Fibroblast of lung (primary cell): ENCODE measurements around the gene ATP8A1. TPM values are rescaled to one million over a fixed set of nuclear protein-coding genes. Genes with fewer than 3 reads are reported as not detected.

ENCODE experiments used
- DNase-seq, 2 donors: peaks; one replicate each; pipeline versions ENCODE4 v3.0.0 to v3.0.0-alpha.2; 2010; ENCODE audit warnings: low read depth in 2 of 2
- H2AFZ ChIP-seq: 2 replicates; pipeline ENCODE4 v1.5.1; 2012; ENCODE audit warnings: low read length, control low read depth, inconsistent platforms
- H3K27ac ChIP-seq: 2 replicates; pipeline ENCODE4 v1.5.1; 2011; ENCODE audit warnings: low read length, control low read depth; ENCODE audit not compliant: insufficient read depth
- H3K27me3 ChIP-seq: 2 replicates; pipeline ENCODE4 v1.5.1; 2011; ENCODE audit warnings: mild to moderate bottlenecking, low read length; ENCODE audit not compliant: control insufficient read depth, insufficient read depth
- H3K36me3 ChIP-seq: 2 replicates; pipeline ENCODE4 v1.5.1; 2011; ENCODE audit warnings: low read length; ENCODE audit not compliant: control insufficient read depth, insufficient read depth
- H3K4me1 ChIP-seq: 2 replicates; pipeline ENCODE4 v1.5.1; 2011; ENCODE audit warnings: low read length; ENCODE audit not compliant: control insufficient read depth, insufficient read depth; ENCODE audit errors: extremely low read depth
- H3K4me2 ChIP-seq: 2 replicates; pipeline ENCODE4 v1.5.1; 2011; ENCODE audit warnings: low read length, control low read depth; ENCODE audit not compliant: insufficient read depth; ENCODE audit errors: extremely low read depth
- H3K4me3 ChIP-seq, 4 experiments: fragments of 200-600 bp in 1 of 4; sonication (generic) in 1 of 4; replicated peaks in 1 of 4; 2 replicates each; pipeline ENCODE4 v1.5.1; 2011 to 2016; ENCODE audit warnings: low read length in 4 of 4, low read depth in 3 of 4, mild to moderate bottlenecking in 3 of 4, control low read depth in 2 of 4, inconsistent platforms in 1 of 4, mixed read lengths in 1 of 4; ENCODE audit not compliant: insufficient read depth in 1 of 4; ENCODE audit errors: control extremely low read depth in 1 of 4
- H3K79me2 ChIP-seq: 2 replicates; pipeline ENCODE4 v1.5.1; 2012; ENCODE audit warnings: mild to moderate bottlenecking, low read length, inconsistent platforms; ENCODE audit not compliant: control insufficient read depth, insufficient read depth
- H3K9ac ChIP-seq: 2 replicates; pipeline ENCODE4 v1.5.1; 2011; ENCODE audit warnings: mild to moderate bottlenecking, low read length, control low read depth; ENCODE audit not compliant: insufficient read depth
- H3K9me3 ChIP-seq: 2 replicates; pipeline ENCODE4 v1.5.1; 2012; ENCODE audit warnings: low read depth, low read length; ENCODE audit not compliant: control insufficient read depth, insufficient read depth
- H4K20me1 ChIP-seq: 2 replicates; pipeline ENCODE4 v1.5.1; 2011; ENCODE audit warnings: low read length; ENCODE audit not compliant: control insufficient read depth, insufficient read depth; ENCODE audit errors: extremely low read depth
- EZH2 ChIP-seq: IDR thresholded peaks from 2 replicates; pipeline ENCODE4 v1.5.1; 2012; ENCODE audit warnings: low read length, control low read depth, mild to moderate bottlenecking; ENCODE audit errors: missing control alignments
- polyA plus RNA-seq, 2 donors: library from polyadenylated mRNA; depleted of rRNA in 1 of 2; stranded (reverse) in 1 of 2; unstranded in 1 of 2; fragments of >200 nt; gene quantifications; 2 replicates each; pipeline ENCODE4 v1.2.1, GENCODE V29; 2011 to 2012; ENCODE audit warnings: missing spikeins in 1 of 2
- total RNA-seq: library from RNA; depleted of rRNA; stranded (reverse); fragments of >200 nt; gene quantifications from 2 replicates; pipeline ENCODE4 v1.2.1, GENCODE V29; 2014
- TF ChIP-seq, protein P1 (sequence below), 2 donors: IDR thresholded peaks in 1 of 2; conservative IDR thresholded peaks in 1 of 2; 1 replicate in 1 of 2; 2 replicates in 1 of 2; pipeline ENCODE4 v1.5.1; 2011 to 2012; ENCODE audit warnings: low read length in 2 of 2, control low read depth in 1 of 2, inconsistent platforms in 1 of 2, low read depth in 1 of 2, mild to moderate bottlenecking in 1 of 2

The ATP8A1 gene
- total and polyA plus RNA-seq, 2 donors (not counting 1 experiment from before 2014, with no cell fraction given): 0.36 to 4.8 TPM

DNA sequence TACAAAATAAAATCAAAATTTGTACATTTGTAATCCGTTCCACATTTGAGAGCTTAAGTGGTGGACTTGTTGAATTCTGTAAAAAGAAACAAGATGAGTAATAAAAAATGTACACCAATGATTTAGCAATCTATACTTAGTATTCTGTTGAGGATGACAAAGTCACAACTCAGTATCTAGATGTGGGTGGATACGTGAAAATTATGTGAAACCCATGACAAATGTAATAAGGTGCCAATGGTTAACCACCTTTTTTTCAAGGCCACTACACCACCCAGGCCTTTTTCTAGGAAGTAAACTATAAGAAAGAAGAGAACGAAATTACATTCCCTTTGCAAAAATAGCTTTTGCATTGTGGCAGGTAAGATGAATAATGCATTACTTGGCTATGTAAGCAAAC is 77.0 kb downstream of the ATP8A1 start:
- no peaks in the 10 kb centered on the region for H3K36me3 ChIP-seq
- H3K27ac ChIP-seq: no peak overlapping the region
- no peak overlapping the region for H2AFZ ChIP-seq
- H3K9ac ChIP-seq: no peak overlapping the region
- H3K4me1 ChIP-seq: no peaks in the 10 kb centered on the region
- H4K20me1 ChIP-seq: no peaks in the 10 kb centered on the region
- DNase-seq: no peak
- no peak overlapping the region for H3K4me3 ChIP-seq
- no peaks in the 10 kb centered on the region for H3K27me3 ChIP-seq
- H3K9me3 ChIP-seq: no peaks in the 10 kb centered on the region
- TF ChIP-seq EZH2: no peak
- TF ChIP-seq, protein P1, sequence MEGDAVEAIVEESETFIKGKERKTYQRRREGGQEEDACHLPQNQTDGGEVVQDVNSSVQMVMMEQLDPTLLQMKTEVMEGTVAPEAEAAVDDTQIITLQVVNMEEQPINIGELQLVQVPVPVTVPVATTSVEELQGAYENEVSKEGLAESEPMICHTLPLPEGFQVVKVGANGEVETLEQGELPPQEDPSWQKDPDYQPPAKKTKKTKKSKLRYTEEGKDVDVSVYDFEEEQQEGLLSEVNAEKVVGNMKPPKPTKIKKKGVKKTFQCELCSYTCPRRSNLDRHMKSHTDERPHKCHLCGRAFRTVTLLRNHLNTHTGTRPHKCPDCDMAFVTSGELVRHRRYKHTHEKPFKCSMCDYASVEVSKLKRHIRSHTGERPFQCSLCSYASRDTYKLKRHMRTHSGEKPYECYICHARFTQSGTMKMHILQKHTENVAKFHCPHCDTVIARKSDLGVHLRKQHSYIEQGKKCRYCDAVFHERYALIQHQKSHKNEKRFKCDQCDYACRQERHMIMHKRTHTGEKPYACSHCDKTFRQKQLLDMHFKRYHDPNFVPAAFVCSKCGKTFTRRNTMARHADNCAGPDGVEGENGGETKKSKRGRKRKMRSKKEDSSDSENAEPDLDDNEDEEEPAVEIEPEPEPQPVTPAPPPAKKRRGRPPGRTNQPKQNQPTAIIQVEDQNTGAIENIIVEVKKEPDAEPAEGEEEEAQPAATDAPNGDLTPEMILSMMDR (conservative IDR thresholded peaks at IDR 0.05 in 1 of 2, IDR thresholded peaks at IDR 0.05 in 1 of 2; ENCODE audit: low read depth in 1 of 2, low read length in 2 of 2): no peak
- H3K79me2 ChIP-seq: no peaks in the 10 kb centered on the region
- no peak overlapping the region for H3K4me2 ChIP-seq

DNA sequence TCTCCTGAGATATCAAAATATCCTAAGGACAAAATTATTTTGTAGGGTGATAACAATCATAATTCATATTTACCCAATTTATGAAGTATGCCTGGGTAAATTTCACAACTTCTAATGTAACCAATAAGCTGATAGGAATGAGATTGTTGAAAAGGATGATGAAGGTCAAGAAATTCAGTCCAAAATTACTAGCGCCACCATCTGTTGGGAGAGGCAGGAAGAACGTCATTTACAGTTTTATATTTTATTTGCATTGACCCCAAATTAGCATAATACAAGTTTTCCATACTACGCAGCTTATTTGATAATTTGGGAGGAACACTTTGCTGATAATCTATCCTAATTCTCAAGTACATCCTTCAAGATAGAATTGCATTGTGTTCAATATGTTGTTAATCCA is 78.7 kb downstream of the ATP8A1 start:
- Histone ChIP-seq H3K4me2 (no peak overlapping the region), H3K27me3 (no peaks in the 10 kb centered on the region), H2AFZ (no peak overlapping the region), H3K27ac (no peak overlapping the region), H3K9me3 (no peaks in the 10 kb centered on the region), H3K9ac (no peak overlapping the region), H3K79me2 (no peaks in the 10 kb centered on the region), H4K20me1 (no peaks in the 10 kb centered on the region), H3K4me1 (no peaks in the 10 kb centered on the region), H3K4me3 (no peak overlapping the region), H3K36me3 (no peaks in the 10 kb centered on the region)
- TF ChIP-seq, protein P1 (conservative IDR thresholded peaks at IDR 0.05 in 1 of 2, IDR thresholded peaks at IDR 0.05 in 1 of 2; ENCODE audit: low read depth in 1 of 2, low read length in 2 of 2): no peak
- no peak for TF ChIP-seq EZH2
- no peak for DNase-seq

DNA sequence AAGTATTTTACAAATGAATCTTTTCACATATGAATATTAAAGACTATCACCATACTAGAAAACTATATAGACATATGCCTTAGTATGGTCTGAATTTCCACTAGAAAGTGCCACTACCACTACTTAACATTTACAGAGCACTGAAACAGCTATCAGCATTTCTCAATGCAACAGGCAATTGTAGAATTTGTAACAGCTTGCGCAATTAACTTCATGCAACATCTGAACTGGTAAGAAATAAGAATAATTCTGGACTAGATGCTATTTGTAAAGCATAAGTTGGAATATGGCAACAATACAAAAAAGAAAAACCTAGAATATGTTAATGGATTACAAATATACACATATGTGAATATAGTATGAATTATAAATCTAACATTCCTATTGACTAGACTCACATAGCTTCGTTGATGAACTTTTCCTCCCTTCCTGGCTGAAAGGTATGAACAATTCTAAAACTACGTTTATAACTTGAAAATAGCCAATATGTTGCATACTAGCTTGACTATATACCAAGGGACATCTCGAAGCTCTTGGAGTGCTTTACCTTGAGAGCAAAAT is 82.0 kb downstream of the ATP8A1 start:
- no peak overlapping the region for H3K4me2 ChIP-seq
- H2AFZ ChIP-seq: no peak overlapping the region
- no peak overlapping the region for H3K27ac ChIP-seq
- no peak overlapping the region for H3K4me3 ChIP-seq
- H3K36me3 ChIP-seq: no peaks in the 10 kb centered on the region
- no peak overlapping the region for H3K9ac ChIP-seq
- TF ChIP-seq, protein P1 (conservative IDR thresholded peaks at IDR 0.05 in 1 of 2, IDR thresholded peaks at IDR 0.05 in 1 of 2; ENCODE audit: low read depth in 1 of 2, low read length in 2 of 2): no peak
- no peak for TF ChIP-seq EZH2
- H3K4me1 ChIP-seq: no peaks in the 10 kb centered on the region
- H4K20me1 ChIP-seq: no peaks in the 10 kb centered on the region
- DNase-seq: peak in 1 of 2 donors; percentile 20
- no peaks in the 10 kb centered on the region for H3K79me2 ChIP-seq
- no peaks in the 10 kb centered on the region for H3K9me3 ChIP-seq
- no peaks in the 10 kb centered on the region for H3K27me3 ChIP-seq
